GM19238 (cell line): ENCODE data around the gene DUS4L.

ENCODE experiments used
- DNase-seq: peaks from one replicate; pipeline ENCODE4 v3.0.0; 2011; ENCODE audit warnings: low spot score; ENCODE audit not compliant: insufficient read length

The DUS4L gene

GRCh38 chr7:107613948-107614347 is 50.2 kb downstream of the DUS4L start:
- no peak for DNase-seq

- no peak for DNase-seq
Observed at GRCh38 chr7:107614425-107614824, 50.7 kb downstream of the DUS4L start.

GRCh38 chr7:107615910-107616680 is 52.3 kb downstream of the DUS4L start:
- no peak for DNase-seq

GRCh38 chr7:107622429-107622828 is 58.7 kb downstream of the DUS4L start:
- no peak for DNase-seq

GRCh38 chr7:107622894-107623293 is 59.1 kb downstream of the DUS4L start:
- no peak for DNase-seq

GRCh38 chr7:107627002-107627401 is 63.2 kb downstream of the DUS4L start:
- DNase-seq, result no peak
